Stimulated activated CD8-positive, alpha-beta memory T cell treated with anti-CD3 and anti-CD28 coated beads, Interleukin-15, amount 100 ng/mL, for 24 hours (primary cell): ENCODE results near the gene ANKRD61.
"Not testable (repeated sequence)": the region's sequence is repeated elsewhere in the genome, so short reads cannot be mapped to it uniquely, and the experiment has no call there.

Experiments
- DNase-seq: peaks from one replicate; pipeline ENCODE4 v3.0.0-alpha.2; 2020; ENCODE audit warnings: low read depth

ANKRD61 gene

DNA sequence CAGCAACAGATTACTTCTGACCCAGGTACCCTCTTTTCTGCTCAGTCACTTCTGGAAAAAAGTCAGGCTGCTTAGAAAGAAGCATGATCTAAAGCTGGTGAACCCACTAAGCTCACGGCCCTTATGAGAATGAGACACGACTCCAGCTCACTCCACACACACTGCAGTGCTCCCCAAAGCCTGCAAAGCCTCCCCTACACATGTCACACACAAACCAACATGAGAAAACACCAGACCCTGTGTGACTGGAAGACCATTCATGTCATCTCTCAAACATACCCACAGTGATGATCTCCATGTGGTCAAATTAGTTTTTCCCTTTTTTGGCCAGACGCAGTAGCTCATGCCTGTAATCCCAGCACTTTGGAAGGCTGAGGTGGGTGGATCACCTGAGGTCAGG is 391 bp downstream of the ANKRD61 start:
- no peak for DNase-seq

DNA sequence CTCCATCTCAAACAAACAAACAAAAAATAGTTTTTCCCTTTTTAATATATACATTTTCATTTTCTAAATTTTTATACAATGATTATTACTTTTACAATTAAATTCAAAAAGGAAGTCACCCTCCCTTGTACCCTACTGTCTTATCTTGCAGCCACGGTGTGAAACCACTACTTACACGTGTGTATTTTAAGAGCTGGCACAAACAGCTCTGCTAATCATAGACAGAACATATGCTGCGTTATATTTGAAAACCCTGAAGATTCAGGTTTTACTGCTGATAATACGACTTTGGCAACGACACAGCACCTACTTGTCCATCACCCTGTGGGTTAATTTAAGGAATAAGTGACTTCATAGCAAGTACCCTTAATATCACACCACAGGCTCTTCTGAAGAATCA is 991 bp downstream of the ANKRD61 start:
- no peak for DNase-seq

DNA sequence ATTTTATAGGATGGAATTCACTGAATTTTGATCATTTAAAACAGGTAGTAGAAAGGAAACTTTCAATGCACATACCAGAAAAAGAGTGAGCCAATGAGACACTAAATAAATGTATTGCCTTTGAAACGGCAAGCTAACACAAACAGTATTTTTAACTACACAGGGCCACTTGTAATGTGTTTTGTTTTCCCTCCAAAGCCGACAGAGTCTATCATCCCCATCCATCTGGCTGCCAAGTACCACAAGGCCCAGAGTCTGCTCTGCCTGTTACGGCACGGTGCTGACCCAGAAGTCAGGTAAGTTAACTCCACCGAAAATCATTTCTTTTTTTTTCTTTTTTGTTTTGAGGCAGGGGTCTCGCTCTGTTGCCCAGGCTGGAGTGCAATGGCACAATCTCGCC is 1.5 kb downstream of the ANKRD61 start:
- no peak for DNase-seq

DNA sequence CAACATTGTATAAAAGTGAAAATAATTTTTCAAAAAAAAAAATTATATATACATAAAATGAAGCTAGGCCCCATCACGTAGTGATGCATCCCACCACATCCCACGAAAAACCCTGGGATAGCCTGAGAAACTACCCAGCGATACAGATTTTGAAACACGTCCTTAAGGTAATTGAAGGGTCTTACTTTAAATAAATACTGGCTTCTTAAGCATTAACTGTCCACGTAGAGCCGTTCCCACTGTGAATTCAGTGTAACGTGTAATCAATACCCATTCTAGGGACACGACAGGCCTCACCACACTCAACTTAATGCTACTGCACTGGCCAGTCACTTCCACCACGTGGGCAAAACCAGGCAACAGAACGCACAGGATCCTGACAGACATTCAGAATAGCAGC is 4.0 kb downstream of the ANKRD61 start:
- DNase-seq, result no peak

DNA sequence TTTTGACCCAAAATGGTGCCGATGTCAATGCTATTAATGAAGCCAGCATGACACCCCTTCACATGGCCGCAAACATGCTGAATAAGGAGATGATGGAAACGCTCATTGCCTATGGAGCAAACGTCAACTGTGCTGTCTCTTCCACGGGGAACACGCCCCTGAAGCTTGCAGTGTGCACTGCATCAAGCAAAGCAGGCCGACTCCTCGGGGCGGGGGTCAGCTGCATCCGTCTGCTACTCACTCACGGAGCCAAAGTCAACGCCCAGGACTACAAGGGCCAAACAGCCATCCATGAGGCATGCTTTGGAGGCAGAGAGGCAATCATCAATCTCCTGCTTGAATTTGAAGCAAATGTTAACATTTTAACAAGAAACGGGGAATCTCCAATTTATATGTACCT is 4.5 kb downstream of the ANKRD61 start:
- no peak for DNase-seq

DNA sequence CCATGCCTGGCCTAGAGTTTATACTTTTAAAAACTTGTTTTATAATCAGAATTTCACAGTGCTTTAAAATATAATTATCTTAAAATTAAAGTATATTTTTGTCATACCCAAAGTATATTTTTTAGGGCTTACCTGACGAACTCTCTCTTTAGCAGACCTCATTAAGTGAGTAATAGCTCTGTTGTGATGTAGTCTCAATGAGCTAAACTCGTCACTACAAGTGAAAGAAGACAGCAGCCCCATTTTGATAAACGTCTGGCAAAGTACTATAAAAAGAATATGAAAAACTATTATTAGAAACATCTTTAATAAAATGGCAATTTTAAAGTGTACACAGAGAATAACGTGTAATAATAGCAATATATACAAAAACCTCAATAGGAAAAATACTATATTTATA is 18.6 kb downstream of the ANKRD61 start:
- DNase-seq, result no peak

DNA sequence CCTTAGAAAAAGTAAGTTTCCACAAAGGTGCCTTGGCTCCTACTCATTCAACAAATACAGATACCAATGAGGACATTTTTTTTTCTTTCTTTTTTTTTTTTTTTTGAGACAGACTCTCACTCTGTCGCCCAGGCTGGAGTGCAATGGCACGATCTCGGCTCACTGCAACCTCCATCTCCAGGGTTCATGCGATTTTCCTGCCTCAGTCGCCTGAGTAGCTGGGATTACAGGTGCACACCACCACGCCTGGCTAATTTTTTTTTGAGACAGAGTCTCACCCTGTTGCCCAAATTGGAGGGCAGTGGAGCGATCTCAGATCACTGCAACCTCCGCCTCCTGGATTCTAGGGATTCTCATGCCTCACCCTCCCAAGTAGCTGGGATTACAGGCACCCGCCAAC is 20.0 kb downstream of the ANKRD61 start:
- not testable (repeated sequence) for DNase-seq

DNA sequence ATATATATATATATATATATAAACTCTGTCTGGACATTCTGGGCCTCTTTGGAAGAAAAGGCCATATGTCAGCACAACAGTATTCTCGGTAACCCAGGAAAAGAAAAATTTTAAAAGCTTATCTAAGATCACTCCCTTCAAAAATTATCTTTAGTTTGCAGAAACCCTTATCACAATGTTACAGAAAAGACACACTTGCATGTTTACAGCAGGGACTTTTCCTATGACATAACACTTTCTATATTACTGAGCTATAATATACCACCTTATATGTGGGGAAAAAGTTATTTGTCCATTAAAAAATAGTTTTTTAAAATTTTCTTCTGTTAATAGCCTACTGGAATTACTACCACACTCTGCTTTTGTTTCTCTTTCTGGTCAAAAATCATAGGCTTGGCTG is 25.4 kb downstream of the ANKRD61 start:
- DNase-seq, result no peak

DNA sequence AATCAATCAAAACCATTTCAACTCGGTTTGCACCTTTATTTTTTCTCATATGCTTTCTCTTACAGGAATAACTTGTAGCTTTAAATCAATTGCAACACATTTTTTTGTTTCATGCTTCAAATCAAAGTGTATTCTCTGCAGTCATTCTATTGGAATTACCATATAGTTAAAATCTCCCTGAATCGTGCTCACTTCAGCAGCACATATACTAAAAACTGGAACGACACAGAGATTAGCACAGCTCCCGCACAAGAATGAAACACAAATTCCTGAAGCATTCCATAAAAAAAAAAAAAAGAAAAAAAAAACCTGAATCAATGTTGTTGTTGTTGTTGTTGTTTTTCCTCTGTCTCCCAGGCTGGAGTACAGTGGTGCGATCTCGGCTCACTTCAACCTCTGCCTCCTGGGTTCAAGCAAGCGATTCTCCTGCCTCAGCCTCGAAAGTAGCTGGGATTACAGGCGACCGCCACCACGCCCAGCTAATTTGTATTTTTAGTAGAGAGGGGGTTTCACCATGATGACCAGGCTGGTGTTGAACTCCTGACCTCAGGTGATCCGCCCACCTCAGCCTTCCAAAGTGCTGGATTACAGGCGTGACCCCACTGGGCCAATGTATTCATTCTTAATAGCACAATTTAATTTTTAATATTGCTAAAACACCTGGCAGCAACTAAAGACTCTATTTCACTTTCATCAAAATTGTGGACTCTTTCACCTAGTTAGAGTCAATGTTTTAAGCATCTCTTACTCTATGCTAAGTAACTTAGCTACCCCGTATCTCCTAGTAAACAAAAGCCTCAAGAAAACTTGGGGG is 26.3 kb downstream of the ANKRD61 start:
- DNase-seq, result no peak

DNA sequence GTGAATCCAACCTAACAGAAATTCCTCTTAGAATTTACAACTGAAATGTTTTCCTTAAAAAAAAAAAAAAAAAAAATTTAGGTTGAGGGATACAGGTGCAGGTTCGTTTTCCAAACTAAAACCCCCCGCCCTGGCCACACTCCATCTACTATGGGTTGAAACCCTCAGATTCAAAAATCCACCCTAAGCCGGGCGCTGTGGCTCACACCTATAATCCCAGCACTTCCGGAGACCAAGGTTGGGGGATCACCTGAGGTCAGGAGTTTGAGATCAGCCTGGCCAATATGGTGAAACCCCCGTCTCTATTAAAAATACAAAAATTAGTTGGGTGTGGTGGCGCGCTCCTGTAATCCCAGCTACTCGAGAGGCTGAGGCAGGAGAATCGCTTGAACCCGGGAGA is 28.8 kb downstream of the ANKRD61 start:
- not testable (repeated sequence) for DNase-seq

DNA sequence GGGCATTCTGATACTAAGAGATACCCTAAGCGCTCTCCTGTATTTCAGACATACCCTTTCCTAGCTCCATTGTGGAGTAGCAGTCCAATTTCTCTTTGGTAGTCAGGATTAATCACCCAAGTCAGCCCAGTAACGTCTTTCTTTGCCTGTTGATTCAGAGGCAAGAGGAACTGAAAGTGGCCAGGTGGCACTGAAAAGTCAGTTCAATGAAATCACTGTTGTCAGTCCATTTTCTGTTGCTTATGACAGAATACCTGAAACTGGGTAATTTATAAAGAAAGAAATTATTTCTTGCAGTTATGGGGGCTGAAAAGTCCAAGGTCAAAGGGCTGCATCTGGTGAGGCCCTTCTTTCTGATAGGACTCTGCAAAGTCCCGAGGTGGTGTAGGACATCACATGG is 40.2 kb downstream of the ANKRD61 start:
- no peak for DNase-seq

DNA sequence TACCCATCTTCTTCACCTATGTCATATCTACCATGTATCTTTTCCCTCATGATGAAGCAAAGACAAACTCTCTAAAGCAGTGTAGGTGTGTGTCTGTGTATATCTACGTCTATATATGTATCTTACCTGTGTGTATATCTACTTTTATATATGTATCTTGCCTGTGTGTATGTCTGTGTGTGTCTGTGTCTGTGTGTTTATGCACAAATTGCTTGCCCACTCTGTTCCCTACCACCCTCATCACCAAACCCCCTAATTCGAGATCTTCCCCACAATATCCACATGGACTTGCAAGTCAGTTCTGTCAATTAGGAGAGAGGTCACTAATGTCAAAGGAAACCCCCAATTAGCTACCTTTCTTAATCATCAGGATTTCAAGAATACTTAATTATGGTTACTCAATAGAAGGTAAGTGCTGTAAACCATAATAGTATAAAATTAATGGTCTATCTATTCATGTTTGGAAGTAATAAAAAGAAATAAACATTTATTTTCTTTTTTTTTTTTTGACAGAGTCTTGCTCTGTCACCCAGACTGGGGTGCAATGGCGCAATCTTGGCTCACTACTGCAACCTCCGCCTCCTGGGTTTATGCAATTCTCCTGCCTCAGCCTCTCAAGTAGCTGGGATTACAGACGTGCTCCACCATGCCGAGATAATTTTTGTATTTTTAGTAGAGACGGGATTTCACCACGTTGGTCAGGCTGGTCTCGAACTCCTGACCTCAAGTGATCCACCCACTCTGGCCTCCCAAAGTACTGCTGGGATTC is 43.6 kb downstream of the ANKRD61 start:
- DNase-seq, result no peak

DNA sequence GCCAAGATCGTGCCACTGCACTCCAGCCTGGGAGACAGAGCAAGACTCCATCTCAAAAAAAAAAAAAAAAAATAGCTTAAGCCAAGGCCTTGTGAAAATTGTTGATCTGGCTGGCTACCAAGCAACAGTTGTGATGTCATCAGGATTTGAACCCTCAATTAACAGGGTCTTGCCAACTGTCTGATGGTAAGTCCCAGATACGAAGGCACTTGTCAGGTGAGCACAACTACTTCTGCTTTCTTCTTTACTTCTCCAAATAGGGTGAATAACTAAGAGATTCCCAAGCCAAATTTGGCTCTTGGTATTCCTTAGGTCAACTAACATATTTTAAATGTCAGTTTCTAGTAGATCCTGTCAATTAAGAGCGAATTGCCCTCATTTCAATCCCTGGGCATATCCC is 47.4 kb downstream of the ANKRD61 start:
- DNase-seq, result no peak

DNA sequence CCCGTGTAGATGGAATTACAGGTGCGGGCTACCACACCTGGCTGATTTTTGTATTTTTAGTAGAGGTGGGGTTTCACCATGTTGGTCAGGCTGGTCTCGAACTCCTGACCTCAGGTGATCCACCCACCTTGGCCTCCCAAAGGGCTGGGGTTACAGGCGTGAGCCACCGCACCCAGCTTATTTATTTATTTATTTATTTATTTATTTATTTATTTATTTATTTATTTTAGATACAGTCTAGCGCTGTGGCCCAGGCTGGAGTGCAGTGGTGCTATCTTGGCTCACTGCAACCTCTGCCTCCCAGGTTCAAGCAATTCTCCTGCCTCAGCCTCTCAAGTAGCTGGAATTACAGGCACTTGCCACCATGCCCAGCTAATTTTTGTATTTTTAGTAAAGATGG is 51.9 kb downstream of the ANKRD61 start:
- DNase-seq, result not testable (repeated sequence)
